Measurements from ENCODE around the gene AP1G1. TPM values are rescaled to one million over a fixed set of nuclear protein-coding genes. Genes with fewer than 3 reads are reported as not detected.

Gene AP1G1
- polyA plus RNA-seq, 1 of the 3 experiments (the other 2 are of a cell fraction) = 23.8 TPM

DNA sequence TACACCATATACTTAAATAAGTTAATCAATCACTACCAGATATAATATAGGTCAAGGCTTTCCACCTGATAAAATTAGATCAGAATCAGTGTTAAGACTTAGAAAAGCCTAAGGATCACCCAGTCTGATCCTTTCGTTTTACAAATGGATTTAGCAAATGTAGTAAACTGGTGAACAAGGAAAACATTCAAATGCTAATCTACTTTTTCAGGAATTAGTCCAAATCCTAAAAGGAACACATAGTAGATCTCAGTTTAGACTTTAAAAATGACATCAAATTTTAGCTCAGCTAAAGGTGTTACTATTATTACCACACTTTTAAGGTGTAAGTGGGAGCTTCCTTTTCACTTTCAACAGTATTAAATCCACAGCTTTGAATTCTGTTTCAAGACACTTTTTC, 96.1 kb downstream of the AP1G1 start:
- Histone ChIP-seq H4K20me1 (ENCODE audit: insufficient read depth) (peaks cover 8% of the 10 kb centered on the region), H3K4me1 (ENCODE audit: control insufficient read depth in 1 of 2, insufficient read depth in 2 of 2, low read depth in 1 of 2, low read length in 1 of 2) (peaks cover 4 to 17% of the 10 kb centered on the region in 2 experiments; a peak in 3 of 4 replicates), H3K4me2 (no peak overlapping the region), H3K27ac (ENCODE audit: low read depth in 2 of 2, low read length in 1 of 2) (no peak overlapping the region), H3K9me2 (no peaks in the 10 kb centered on the region), H3K9me3 (no peaks in the 10 kb centered on the region), H3K36me3 (replicated peaks in 1 of 2; ENCODE audit: control insufficient read depth in 1 of 2, insufficient read depth in 2 of 2, low read length in 1 of 2) (peaks cover 0 to 7% of the 10 kb centered on the region in 2 experiments), H3K9ac (no peak overlapping the region), H2AFZ (ENCODE audit: low read depth) (no peak overlapping the region), H3F3A (replicated peaks; ENCODE audit: insufficient read depth) (peaks cover 11% of the 10 kb centered on the region), H3K4me3 (ENCODE audit: low read depth in 2 of 2, low read length in 1 of 2) (no peak overlapping the region), H3K27me3 (ENCODE audit: insufficient read depth) (no peaks in the 10 kb centered on the region), H3K79me2 (ENCODE audit: insufficient read depth) (peaks cover 91% of the 10 kb centered on the region)
- TF ChIP-seq FOXJ3 (CRISPR knock-in tag; IDR thresholded peaks at IDR 0.05) = no peak
- no peak for TF ChIP-seq YY1 (IDR thresholded peaks at IDR 0.05; ENCODE audit: low read depth)
- no peak for TF ChIP-seq NRF1 (IDR thresholded peaks at IDR 0.05; ENCODE audit: low read depth, low read length)
- no peak for TF ChIP-seq MEF2A (IDR thresholded peaks at IDR 0.05; ENCODE audit: borderline replicate concordance, low read depth)
- no peak for TF ChIP-seq SIN3A (IDR thresholded peaks at IDR 0.05; ENCODE audit: borderline replicate concordance, low read depth, low read length)
- no peak for TF ChIP-seq RCOR1 (IDR thresholded peaks at IDR 0.05; ENCODE audit: low read length)
- TF ChIP-seq, protein P1, sequence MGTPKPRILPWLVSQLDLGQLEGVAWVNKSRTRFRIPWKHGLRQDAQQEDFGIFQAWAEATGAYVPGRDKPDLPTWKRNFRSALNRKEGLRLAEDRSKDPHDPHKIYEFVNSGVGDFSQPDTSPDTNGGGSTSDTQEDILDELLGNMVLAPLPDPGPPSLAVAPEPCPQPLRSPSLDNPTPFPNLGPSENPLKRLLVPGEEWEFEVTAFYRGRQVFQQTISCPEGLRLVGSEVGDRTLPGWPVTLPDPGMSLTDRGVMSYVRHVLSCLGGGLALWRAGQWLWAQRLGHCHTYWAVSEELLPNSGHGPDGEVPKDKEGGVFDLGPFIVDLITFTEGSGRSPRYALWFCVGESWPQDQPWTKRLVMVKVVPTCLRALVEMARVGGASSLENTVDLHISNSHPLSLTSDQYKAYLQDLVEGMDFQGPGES (IDR thresholded peaks at IDR 0.05; ENCODE audit: low read depth, low read length) = no peak
- TF ChIP-seq FOSL2 (IDR thresholded peaks at IDR 0.05; ENCODE audit: borderline replicate concordance, low read depth) = no peak
- no peak for TF ChIP-seq CHD2 (IDR thresholded peaks at IDR 0.05; ENCODE audit: low read length, partially characterized antibody)
- TF ChIP-seq, protein P2, sequence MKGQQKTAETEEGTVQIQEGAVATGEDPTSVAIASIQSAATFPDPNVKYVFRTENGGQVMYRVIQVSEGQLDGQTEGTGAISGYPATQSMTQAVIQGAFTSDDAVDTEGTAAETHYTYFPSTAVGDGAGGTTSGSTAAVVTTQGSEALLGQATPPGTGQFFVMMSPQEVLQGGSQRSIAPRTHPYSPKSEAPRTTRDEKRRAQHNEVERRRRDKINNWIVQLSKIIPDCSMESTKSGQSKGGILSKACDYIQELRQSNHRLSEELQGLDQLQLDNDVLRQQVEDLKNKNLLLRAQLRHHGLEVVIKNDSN (IDR thresholded peaks at IDR 0.05; ENCODE audit: borderline replicate concordance, low read depth) = no peak
- TF ChIP-seq ZBTB33 (IDR thresholded peaks at IDR 0.05; ENCODE audit: borderline replicate concordance, low read depth) = no peak
- TF ChIP-seq PBX3 (IDR thresholded peaks at IDR 0.05) = no peak
- no peak for TF ChIP-seq ELF1 (IDR thresholded peaks at IDR 0.05)
- TF ChIP-seq, protein P3, sequence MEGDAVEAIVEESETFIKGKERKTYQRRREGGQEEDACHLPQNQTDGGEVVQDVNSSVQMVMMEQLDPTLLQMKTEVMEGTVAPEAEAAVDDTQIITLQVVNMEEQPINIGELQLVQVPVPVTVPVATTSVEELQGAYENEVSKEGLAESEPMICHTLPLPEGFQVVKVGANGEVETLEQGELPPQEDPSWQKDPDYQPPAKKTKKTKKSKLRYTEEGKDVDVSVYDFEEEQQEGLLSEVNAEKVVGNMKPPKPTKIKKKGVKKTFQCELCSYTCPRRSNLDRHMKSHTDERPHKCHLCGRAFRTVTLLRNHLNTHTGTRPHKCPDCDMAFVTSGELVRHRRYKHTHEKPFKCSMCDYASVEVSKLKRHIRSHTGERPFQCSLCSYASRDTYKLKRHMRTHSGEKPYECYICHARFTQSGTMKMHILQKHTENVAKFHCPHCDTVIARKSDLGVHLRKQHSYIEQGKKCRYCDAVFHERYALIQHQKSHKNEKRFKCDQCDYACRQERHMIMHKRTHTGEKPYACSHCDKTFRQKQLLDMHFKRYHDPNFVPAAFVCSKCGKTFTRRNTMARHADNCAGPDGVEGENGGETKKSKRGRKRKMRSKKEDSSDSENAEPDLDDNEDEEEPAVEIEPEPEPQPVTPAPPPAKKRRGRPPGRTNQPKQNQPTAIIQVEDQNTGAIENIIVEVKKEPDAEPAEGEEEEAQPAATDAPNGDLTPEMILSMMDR (IDR thresholded peaks at IDR 0.05) = no peak
- no peak for TF ChIP-seq RFX5 (IDR thresholded peaks at IDR 0.05; ENCODE audit: low read length)
- no peak for TF ChIP-seq TAF1 (IDR thresholded peaks at IDR 0.05; ENCODE audit: borderline replicate concordance, low read depth, low read length)
- CTCF ChIA-PET = interaction anchor here (1.9 kb wide), 1 partner anchor 102 kb away, joined by 6 read pairs; no protein-coding TSS in a partner anchor
- POLR2A ChIA-PET = no interaction called here
- DNase-seq = no peak
- WGBS (ENCODE audit: low lambda C conversion rate) = 85% methylated on average over 1 of the region's 1 CpG

All from SK-N-SH (cell line).